NCI-H2081 treated with DMSO at 0.1 percent for 48 hours (cell line): ENCODE measurements around the gene IGSF8.
"Not testable (repeated sequence)": the region's sequence is repeated elsewhere in the genome, so short reads cannot be mapped to it uniquely, and the experiment has no call there.

Source experiments
- DNase-seq: peaks from one replicate; lab custom pipeline; 2025; lab: John Stamatoyannopoulos, UW

Gene IGSF8

GRCh38 chr1:160066829-160067745 is 31.3 kb downstream of the IGSF8 start:
- no peak for DNase-seq

GRCh38 chr1:160064746-160065145 is 33.7 kb downstream of the IGSF8 start:
- no peak for DNase-seq

GRCh38 chr1:160064164-160064563 is 34.3 kb downstream of the IGSF8 start:
- DNase-seq = no peak

- DNase-seq = no peak
These were observed 35.2 kb downstream of the IGSF8 start for GRCh38 chr1:160063176-160063575.

- DNase-seq = no peak
These were observed 36.2 kb downstream of the IGSF8 start for GRCh38 chr1:160062230-160062532.

GRCh38 chr1:160061369-160062229 is 36.8 kb downstream of the IGSF8 start:
- no peak for DNase-seq

GRCh38 chr1:160058087-160058486 is 40.3 kb downstream of the IGSF8 start:
- DNase-seq = no peak

GRCh38 chr1:160056648-160057169 is 41.7 kb downstream of the IGSF8 start:
- DNase-seq = no peak

- DNase-seq = no peak
These were observed 44.7 kb downstream of the IGSF8 start for GRCh38 chr1:160053548-160054365.

- DNase-seq = no peak
These were observed 45.5 kb downstream of the IGSF8 start for GRCh38 chr1:160052936-160053335.

- no peak for DNase-seq
These were observed 47.8 kb downstream of the IGSF8 start for GRCh38 chr1:160050619-160051018.

GRCh38 chr1:160050182-160050581 is 48.2 kb downstream of the IGSF8 start:
- DNase-seq = not testable (repeated sequence)

GRCh38 chr1:160049101-160049500 is 49.3 kb downstream of the IGSF8 start:
- no peak for DNase-seq

GRCh38 chr1:160048335-160048734 is 50.1 kb downstream of the IGSF8 start:
- DNase-seq = no peak

GRCh38 chr1:160047111-160047991 is 51.1 kb downstream of the IGSF8 start:
- no peak for DNase-seq

- no peak for DNase-seq
These were observed 51.8 kb downstream of the IGSF8 start for GRCh38 chr1:160046494-160047110.

GRCh38 chr1:160045653-160046052 is 52.8 kb downstream of the IGSF8 start:
- DNase-seq = no peak

GRCh38 chr1:160043543-160043942 is 54.9 kb downstream of the IGSF8 start:
- no peak for DNase-seq
